Epithelial cell of prostate (primary cell): Measurements from ENCODE around the gene CMPK2.

Experiments used
- DNase-seq: peaks from one replicate; pipeline ENCODE4 v3.0.0-alpha.2; 2011; ENCODE audit warnings: low read depth, low spot score
- H3K27ac ChIP-seq: fragments of 450-650 bp; 2 replicates; pipeline ENCODE4 v1.5.1; 2017; ENCODE audit warnings: mild to moderate bottlenecking

Gene CMPK2

GRCh38 chr2:6846540-6846939 lies 19.2 kb downstream of the CMPK2 start:
- no peak overlapping the region for H3K27ac ChIP-seq
- DNase-seq, result no peak

GRCh38 chr2:6845903-6846302 lies 19.8 kb downstream of the CMPK2 start:
- no peak for DNase-seq

GRCh38 chr2:6845312-6845711 lies 20.4 kb downstream of the CMPK2 start:
- no peak for DNase-seq
- H3K27ac ChIP-seq, result no peak overlapping the region

More at GRCh38 chr2:6845903-6846302, 19.8 kb downstream of the CMPK2 start:
- no peak overlapping the region for H3K27ac ChIP-seq

DNA sequence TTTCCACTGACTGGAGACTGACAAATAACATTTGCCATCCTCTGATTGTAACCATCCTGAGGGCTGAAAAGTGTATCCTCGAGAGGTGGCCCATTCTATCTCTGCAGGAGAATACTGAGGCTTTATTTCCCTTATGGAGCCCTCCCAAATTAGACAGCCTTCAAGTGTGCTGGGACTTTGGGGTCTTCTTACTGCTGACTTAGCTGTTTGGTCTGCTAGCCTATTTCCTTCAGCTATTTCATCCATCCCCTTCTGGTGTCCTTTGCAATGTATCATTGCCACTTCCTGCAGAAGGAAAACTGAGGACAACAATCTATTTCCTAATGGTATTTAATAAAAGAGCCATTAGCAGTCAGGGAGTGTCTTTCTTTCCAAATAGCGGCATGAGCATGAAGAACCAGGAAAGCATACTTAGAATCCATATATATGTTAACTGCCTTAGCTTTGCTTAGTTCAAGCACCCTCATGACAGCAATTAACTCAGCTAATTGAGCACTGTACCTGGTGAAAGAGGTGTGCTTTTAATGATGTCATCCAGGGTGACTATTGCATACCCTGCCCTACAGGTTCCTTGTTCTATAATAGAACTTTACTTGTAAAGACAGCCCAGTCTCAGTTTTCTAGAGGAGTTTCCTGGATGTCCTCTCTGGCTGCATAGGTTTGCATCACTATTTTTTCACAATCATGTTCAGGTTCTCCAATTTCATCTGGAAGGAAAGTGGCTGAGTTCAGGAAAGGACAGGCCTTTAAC lies 24.0 kb downstream of the CMPK2 start:
- DNase-seq, result no peak

DNA sequence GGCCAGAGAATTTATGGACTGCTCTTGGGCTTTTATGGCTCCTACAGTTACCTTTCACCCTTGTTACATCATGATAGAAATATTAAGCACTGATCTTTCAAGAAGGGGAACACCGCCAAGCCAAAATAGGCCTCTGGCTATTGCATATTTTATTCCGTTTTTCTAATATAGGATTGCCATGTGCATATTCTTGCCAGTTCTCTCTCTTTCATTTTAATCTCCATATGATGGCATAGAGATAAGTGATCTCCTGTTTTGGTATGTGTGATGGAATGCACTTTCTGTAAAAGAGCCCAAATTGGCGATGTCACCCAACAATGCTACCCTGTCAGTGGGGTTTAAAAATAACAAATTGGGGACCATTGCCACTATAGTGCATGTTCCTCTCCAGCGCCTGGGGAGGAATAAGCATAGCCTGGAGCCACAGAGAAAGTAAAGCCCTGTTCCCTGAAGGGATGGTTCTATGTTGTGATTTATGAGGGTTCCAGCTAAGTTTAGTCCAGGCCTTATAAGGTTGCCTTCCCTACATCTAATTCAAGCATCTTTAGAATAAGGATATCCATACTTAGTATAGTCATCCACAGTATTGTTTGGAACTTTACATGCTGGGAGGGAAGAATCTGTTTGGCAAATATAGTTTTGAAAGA lies 26.9 kb downstream of the CMPK2 start:
- no peak overlapping the region for H3K27ac ChIP-seq

More for the DNA sequence above, 24.0 kb downstream of the CMPK2 start:
- H3K27ac ChIP-seq, result no peak overlapping the region

DNA sequence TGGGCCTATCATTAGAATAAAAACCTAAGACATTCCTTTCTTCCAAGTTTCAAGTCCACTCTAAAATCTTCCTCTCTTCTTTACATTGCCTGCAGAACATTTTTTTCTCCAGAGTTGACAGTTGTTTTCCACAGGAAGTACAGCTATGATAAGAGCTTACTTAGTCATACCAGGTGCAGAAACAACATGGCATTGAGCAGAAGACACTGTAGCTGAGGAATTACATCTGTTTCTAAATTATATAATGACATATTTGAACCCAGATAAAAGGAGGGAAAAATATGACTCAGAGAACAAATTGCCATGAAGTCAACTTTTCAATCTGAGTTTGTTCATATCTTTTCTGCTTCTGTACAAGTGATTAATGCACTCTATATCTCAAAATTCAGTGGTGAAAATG lies 30.2 kb downstream of the CMPK2 start:
- DNase-seq, result no peak
- no peak overlapping the region for H3K27ac ChIP-seq

More for the DNA sequence above, 26.9 kb downstream of the CMPK2 start:
- no peak for DNase-seq

GRCh38 chr2:6834163-6834562 lies 31.5 kb downstream of the CMPK2 start:
- no peak for DNase-seq
- H3K27ac ChIP-seq, result no peak overlapping the region

GRCh38 chr2:6833300-6833604 lies 32.5 kb downstream of the CMPK2 start:
- no peak overlapping the region for H3K27ac ChIP-seq
- DNase-seq, result no peak

DNA sequence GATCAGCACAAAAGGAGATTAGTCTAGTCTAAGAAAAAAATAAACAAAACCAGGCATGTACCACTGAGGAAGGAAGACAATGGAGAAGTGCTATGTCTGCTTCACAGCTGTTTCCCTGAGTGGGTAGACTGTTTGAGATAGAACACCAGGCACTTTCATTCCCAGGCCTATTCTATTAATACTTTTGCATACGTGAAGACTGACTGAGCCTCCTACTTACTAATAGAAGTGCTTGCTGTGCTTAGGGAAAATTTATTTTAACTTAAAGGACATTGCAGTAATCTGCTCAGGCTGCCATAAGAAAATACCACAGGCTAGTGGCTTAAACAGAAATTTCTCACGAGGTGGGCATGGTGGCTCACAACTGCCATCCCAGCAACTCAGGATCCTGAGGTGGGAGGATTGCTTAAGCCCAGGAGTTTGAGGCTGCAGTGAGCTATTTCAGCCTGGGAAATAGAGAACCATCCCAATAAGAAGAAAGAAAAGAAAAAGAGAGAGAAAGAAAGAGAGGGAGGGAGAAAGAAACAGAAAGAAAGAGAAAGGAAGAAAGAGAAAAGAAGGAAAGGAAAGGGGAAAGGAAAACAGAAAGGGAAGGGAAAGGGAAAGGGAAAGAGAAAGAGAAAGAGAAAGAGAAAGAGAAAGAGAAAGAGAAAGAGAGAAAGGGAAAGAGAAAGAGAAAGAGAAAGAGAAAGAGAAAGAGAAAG lies 33.0 kb downstream of the CMPK2 start:
- DNase-seq, result no peak
- H3K27ac ChIP-seq, result no peak overlapping the region

GRCh38 chr2:6831229-6831628 lies 34.5 kb downstream of the CMPK2 start:
- no peak overlapping the region for H3K27ac ChIP-seq

GRCh38 chr2:6828299-6828584 lies 37.5 kb downstream of the CMPK2 start:
- H3K27ac ChIP-seq, result no peak overlapping the region
- DNase-seq, result no peak

More at GRCh38 chr2:6831229-6831628, 34.5 kb downstream of the CMPK2 start:
- DNase-seq, result no peak

GRCh38 chr2:6827566-6828298 lies 38.0 kb downstream of the CMPK2 start:
- no peak overlapping the region for H3K27ac ChIP-seq

GRCh38 chr2:6826081-6826913 lies 39.4 kb downstream of the CMPK2 start:
- peak; percentile 72 for DNase-seq
- no peak overlapping the region for H3K27ac ChIP-seq

More at GRCh38 chr2:6827566-6828298, 38.0 kb downstream of the CMPK2 start:
- DNase-seq, result no peak

- no peak overlapping the region for H3K27ac ChIP-seq
- peak; percentile 33 for DNase-seq
Observed at GRCh38 chr2:6824962-6825361, 40.7 kb downstream of the CMPK2 start.

DNA sequence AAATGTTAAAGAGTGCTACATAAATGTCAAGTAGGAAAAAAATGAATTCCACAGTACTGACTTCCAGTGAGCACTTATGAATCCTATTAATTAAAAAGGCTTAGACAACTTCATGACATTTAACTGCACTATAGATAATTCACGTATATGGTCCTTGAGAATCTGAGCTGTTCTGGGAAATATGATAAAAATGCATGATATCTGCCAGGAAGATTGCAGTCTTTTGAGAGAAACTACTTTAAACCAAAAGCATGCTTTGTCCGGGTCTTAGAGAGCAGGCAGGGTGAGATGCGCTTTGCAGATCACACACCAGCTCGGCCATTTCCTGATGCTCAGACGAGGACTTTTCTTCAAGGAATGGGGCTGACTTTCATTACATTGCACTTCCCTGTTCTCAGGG lies 42.6 kb downstream of the CMPK2 start:
- DNase-seq, result no peak
- H3K27ac ChIP-seq, result no peak overlapping the region

GRCh38 chr2:6822406-6822805 lies 43.3 kb downstream of the CMPK2 start:
- no peak overlapping the region for H3K27ac ChIP-seq
- DNase-seq, result no peak

DNA sequence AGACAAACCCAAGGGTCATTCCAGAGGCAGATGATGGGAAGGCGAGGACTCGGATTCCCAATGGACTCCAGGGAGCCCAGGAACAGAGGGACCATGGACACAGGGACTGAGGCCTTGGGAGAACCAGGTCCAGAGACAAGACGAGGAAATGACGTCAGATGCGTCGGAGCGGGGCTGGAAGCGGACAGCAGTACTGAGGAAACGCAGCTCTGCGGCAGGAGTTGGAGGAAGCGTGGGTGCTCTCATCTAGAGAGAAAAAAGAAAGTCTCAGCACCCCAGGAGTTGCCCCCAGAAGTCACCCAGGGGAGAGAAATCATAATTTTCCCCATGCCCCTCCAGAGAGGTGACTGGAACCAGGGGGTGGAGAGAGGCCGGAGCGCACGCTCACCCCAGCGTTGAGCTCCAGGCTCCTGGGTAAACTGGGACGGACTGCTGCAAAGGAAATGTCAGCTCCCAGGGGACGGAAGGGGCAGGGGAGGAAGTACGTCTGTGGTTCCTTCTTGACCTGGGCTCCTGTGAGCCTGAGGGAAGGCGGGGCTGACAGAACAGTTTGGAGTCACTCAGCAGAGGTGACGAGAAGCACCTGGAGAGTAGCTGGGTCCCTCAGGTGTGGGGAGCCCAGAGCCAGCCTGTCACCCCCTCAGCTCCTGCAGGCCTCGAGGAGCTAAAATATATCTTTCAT lies 44.7 kb downstream of the CMPK2 start:
- DNase-seq, result no peak
- H3K27ac ChIP-seq, result no peak overlapping the region

GRCh38 chr2:6820236-6820635 lies 45.5 kb downstream of the CMPK2 start:
- no peak overlapping the region for H3K27ac ChIP-seq
- DNase-seq, result no peak

DNA sequence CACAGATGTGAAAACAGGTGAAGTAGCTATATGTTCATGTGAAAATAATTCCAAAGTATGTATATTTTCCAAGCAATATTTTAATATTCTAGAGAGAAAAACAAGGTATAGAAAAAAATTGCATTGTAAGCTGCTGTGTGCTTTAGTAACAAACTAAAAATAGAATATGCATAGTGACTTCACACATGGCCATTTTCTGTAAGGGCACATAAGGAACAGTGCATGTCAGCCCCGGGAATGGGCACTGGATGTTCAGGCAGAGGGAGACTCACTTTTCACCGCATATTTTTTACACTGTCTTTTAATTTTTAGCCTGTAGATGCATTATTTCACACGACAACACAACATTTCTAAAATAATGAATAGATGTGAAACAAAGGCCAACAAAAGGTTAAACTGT lies 46.0 kb downstream of the CMPK2 start:
- DNase-seq, result no peak
- H3K27ac ChIP-seq, result no peak overlapping the region
